PC-3 (cell line): ENCODE measurements around the gene BIRC5.

ENCODE experiments used
- EZH2 ChIP-seq: fragments of 300-600 bp; sonication (generic); IDR thresholded peaks from one replicate; pipeline ENCODE4 v1.6.1; 2017; ENCODE audit warnings: antibody characterized with exemption, mild to moderate bottlenecking, low read length; ENCODE audit not compliant: unreplicated experiment
- EZH2phosphoT487 ChIP-seq: fragments of 300-600 bp; sonication (generic); IDR thresholded peaks from 2 replicates; pipeline ENCODE4 v1.6.1; 2018; ENCODE audit warnings: mild to moderate bottlenecking, antibody characterized with exemption, low read length, borderline replicate concordance
- TF ChIP-seq, protein P1 (sequence below): fragments of 300-600 bp; sonication (generic); conservative IDR thresholded peaks from 2 replicates; pipeline ENCODE4 v1.5.1; 2017; ENCODE audit warnings: antibody characterized with exemption, low read depth, mild to moderate bottlenecking, low read length

DNA sequence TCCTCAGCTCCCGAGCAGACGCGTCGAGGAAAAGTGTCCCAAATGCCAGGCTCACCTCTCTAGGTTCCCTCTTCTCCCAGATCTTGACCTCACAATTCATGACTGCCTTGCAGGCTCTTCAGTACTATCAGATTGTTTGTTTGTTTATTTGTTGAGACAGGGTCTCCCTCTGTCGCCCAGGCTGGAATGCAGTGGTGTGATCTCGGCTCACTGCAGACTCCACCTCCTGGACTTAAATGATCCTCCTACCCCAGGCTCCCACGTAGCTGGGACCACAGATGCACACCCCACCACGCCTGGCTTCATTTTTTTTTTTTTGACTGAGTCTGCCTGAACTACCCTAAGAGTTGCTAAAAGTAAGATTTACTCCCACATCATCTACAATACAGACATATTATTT lies 33.3 kb downstream of the BIRC5 start:
- TF ChIP-seq, protein P1, sequence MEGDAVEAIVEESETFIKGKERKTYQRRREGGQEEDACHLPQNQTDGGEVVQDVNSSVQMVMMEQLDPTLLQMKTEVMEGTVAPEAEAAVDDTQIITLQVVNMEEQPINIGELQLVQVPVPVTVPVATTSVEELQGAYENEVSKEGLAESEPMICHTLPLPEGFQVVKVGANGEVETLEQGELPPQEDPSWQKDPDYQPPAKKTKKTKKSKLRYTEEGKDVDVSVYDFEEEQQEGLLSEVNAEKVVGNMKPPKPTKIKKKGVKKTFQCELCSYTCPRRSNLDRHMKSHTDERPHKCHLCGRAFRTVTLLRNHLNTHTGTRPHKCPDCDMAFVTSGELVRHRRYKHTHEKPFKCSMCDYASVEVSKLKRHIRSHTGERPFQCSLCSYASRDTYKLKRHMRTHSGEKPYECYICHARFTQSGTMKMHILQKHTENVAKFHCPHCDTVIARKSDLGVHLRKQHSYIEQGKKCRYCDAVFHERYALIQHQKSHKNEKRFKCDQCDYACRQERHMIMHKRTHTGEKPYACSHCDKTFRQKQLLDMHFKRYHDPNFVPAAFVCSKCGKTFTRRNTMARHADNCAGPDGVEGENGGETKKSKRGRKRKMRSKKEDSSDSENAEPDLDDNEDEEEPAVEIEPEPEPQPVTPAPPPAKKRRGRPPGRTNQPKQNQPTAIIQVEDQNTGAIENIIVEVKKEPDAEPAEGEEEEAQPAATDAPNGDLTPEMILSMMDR = no peak
- TF ChIP-seq EZH2 (no peak), EZH2phosphoT487 (no peak)
